GM18861 (cell line): ENCODE data around the gene ELFN2.
"Not testable (repeated sequence)": the region's sequence is repeated elsewhere in the genome, so short reads cannot be mapped to it uniquely, and the experiment has no call there.

ENCODE experiments used
- ATAC-seq: cut with Tn5 transposase; IDR thresholded peaks from one replicate; pipeline ENCODE4 v1.9.1; 2021; ENCODE audit not compliant: unreplicated experiment

ELFN2 gene

DNA sequence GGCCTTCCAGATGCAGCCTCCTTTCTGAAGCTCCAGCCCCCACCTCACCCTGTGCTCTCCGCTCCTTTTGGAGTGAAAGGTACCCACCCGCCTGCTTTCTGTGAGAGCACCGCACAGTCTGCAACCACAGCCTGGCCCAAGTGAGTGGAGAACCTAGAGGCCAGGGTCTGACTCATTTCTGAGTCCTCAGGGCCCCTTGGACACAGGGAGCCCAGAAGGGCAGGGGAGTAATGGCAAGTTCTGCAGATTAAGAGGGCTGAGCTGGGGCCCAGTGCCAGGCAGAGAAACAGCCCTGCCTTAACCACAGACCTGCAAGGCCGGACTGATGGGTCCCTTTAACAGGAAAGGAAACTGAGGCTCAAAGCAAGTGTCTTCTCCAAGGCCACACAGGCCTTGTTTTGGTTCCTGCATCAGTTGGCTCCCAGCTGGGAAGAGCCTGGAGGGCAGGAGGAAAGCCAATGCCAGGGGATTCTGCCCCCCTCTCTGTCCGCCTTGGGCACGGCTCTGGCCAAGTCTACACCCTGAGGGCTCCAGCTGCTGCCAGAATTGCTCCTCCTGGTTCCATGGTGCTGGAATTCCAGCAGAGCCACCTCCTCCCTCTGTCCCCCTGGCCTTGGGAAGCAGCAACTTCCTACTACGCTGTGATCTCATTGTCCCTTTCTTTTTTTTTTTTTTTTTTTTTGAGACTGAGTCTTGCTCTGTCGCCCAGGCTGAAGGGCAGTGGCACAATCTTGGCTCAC is 89.9 kb downstream of the ELFN2 start:
- no peak for ATAC-seq

DNA sequence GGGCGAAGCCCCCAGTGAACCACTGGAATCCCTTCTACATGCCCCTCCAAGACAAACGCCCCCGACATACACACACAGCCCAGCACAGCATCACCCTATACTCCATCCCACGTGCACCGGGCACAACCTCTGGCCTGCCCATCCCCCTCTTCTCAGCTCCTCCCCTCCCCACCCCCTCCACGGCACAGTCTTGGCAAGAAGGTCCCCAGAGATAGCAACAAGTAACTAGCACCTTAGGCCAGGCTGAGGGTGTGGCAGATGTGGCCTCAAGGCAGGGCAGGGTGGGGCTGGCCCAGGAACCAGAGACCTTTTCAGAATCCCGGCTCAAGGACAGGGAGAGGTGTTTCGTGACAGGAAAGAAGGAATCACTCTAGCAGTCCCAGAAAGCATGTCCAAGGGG is 90.7 kb downstream of the ELFN2 start:
- ATAC-seq, result no peak

DNA sequence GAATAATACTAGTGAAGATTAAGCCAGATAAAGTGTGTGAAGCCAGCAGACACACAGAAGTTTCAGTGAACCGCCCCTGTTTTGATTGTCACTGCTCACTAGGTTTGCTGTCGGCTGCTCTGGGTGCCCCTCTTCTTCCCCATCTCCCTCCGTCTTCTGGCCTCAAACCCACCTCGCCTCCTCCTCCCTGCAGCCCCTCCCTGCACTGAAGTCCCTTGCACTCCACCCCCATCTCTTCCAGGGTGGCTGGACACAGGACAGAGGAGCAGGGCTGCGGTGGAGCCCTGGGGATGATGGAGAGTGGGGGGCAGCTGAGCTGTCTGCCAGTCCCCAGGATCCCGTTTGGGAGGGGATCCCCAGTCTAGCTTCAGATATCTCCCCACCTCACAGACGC is 91.5 kb downstream of the ELFN2 start:
- no peak for ATAC-seq

DNA sequence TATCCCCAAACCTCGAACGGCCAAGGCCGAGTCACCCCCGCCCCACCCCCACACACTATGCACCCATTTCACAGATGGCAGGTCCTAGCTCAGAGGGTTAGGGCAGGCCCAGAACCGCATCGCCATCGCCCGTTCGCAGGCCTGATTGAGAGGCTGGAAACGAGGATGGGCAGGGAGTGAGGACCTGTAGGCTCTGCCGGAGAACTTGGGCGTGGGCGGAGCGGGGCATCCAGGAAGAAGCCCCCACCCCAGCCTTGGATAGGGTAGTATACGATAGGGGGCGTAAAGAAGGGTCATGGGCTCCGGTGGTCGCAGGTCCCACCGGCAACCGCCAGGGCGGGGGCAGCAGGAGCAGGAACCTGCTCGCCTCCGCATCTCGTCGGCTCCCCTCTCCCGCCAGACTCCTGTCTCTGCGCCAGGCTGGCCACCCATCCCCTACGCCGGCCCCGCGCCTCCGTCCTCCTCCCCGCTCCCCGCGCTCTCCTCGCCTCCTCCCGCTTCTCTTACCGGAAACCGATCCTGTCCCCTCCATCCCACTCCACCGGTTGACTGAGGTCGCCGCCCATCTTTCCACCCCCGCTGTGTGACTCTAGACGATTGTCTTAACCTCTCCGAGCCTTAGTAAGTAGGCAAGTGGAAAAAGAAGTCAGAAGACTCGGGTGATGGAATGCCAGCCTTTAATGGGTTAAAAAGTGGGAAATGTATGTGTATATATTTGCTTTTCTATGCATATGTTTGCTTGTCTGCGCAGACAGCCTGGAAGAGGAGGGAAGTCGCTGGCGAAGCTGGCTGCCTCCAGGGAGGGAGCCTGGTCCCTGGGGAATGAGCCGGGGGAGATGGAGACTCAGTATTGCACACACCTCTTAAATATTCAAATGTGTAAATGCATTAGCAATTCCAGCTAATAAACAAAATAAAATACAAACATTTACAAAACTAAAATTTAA is 92.1 kb downstream of the ELFN2 start:
- no peak for ATAC-seq

DNA sequence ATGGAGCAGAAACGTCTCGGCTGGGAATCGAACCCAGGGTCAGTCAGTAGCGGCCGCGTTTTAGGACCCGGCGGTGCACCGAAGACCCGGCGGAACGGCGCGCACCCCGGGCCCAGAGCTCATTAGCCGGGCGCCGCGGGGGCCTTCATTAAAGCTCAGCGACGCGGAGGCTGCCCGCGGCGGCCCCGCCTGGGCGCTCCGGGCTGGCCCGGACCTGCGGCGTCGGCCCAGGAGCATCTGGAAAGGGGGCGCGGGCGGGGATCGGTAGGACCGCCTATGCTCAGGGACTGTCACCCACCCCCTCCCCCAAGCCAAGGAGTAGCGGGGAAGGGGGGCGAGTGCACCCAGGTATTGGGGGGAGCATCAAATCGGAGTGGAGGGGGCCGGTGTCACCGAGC is 92.8 kb downstream of the ELFN2 start:
- no peak for ATAC-seq

DNA sequence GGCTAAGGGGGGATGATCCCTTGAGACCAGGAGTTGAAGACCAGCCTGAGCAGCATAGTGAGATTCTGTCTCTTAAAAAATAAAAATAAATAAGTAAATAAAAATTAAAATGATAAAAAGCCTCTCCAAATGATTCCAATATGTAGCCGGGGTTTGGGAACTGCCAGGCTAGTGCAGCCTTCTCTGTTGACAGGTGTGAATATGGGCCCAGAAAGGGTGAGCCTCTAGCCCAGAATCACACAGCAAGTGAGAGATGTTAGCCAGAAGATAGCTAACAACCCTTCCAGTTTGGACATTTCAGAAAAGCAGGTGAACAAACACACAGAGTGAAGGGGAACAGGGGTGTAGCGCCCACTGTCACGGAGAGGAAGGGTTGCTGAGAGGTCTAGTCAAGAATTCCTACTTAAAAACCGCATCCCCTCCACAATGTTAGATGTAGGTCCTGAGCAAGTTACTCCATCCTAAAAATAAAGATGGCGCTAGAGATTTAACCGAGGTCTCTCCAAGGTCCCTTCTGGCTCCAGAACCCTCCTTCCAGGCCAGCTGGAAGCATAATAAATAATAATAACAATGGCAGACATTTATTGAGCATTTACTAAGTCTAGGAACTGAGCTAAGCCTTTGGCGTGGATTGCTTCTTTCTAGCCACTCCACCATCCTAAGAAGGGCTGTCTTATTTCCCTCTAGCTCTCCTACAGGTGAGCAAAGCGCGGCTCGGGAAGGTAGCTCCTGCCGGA is 93.4 kb downstream of the ELFN2 start:
- no peak for ATAC-seq

DNA sequence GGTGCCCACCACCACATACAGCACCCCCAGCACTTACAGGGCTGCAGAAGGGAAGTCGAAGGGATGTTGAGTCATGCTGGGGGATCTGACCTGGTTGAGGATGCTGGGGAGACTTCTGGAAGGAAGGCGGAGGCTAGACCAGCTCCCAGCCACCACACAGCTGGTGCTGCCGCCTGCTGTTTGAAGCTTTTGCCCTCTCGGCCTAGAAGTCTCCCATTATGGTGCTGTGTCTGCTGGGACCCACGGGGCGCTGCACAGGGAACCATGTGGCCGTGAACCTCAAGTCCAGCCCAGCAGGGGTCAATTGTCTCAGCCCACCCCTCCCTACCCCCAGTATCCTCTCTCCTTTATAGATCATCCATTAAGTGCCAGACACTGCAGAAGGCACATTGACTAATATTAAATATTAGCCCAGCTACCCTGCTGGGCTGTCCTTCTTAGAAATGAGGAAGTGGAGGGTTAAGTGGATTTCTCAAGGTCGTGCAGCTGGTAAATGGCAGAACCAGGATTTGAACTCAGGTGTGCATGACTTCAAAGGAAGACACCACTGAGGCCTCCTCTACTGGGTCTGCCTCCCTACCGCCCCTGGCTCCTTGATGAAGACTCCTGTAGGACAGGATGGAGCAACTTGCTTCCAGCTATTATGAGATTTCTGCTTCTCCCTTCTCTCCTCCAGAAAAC is 95.3 kb downstream of the ELFN2 start:
- ATAC-seq, result no peak

DNA sequence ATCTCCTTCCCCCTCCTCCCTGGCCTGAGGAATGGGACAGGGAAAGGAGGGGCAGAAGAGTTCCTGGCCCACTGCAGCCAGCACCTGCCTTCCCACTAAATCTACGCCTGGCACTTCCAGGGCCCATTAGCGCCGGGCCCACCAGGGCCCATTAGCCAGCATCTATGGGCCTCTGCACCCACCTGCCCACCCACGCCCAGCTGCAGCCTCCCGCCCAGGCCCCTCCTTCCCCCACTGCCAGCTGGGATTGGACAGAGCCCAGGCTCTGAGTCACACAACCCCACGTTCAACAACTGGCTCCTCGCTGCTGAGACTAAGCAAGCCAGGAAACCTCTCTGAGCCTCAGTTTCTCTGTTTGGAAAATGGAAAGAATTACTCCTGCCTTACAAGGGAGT is 96.2 kb downstream of the ELFN2 start:
- no peak for ATAC-seq

DNA sequence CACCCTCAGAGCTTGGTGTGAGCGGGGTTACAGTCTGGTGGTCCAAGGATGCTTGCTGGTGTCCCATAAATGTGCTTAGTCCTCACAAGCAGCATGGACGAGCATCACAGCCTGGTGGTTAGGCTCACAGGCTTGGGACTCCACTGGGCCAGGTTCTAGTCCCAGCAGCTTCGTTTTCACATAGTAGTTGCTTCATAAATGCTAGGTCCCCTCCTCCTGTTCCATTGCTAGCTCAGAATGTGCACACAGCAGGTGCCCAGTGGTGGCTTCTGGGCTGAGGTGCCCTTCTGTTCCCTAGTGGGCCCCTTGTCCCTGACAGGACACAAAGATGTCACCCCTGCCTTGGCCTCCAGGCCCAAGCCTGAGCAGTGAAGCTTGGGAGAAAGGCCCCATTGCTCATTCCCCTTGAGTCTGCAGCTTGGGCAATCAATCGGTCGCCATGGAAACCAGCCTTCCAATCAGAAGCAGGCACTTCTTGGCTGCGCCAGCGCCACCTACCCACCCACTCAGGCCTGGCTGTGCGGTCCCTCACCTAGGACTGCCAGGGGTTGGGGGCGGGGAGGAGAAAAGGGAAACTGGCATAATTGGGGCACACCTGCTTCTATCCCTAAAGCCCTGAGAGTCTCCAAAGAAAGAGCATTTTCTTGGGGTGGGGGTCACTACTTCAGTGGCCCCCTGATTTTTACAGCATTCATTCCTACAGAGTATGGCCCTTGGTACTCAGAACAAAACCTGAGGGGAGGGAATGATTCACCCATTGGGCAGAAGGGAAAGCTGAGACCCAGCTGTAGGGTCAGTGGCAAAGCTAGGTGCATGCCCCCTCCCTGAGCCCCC is 96.9 kb downstream of the ELFN2 start:
- ATAC-seq, result no peak

DNA sequence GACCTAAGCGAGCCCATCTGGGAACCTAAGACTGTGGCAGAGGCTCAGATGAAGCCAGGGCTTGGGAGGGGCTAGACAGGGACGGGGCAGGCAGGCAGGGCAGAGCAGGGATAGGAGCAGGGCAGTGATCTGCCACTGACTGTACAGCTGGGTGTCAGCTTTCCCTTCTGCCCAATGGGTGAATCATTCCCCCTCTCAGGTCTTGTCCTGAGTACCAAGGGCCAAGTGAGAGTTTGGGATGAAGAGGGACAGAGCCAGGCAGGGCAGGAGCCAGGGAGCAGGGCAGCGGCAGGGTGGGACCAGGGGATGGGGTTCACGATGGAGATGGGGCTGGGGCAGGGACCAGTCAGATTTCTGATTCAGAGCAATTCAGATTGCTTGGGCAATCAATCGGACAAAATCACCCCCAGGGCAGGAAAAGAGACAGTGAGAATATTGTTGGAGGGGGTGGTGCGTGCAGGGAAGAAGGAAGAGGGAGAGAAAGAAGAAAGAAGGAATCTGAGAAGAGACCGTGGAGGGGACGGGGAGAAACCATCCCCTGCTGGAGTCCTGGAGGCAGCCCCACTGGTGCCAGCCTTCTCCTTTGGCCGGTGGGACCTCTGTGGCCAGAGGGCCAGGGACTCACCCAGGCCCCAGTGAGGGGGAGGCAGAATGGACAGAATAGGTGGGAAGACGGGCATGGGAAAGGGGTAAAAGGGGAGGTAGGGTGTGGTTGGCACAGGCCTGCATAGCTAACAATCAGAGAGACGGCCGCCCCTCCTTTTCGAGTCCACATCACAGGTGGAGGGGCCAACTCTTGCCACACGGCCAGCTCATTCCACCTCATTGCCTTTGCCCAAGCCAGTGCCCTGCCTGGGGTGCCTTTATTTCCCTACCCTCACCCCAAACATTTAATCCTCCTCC is 97.8 kb downstream of the ELFN2 start:
- ATAC-seq, result no peak

DNA sequence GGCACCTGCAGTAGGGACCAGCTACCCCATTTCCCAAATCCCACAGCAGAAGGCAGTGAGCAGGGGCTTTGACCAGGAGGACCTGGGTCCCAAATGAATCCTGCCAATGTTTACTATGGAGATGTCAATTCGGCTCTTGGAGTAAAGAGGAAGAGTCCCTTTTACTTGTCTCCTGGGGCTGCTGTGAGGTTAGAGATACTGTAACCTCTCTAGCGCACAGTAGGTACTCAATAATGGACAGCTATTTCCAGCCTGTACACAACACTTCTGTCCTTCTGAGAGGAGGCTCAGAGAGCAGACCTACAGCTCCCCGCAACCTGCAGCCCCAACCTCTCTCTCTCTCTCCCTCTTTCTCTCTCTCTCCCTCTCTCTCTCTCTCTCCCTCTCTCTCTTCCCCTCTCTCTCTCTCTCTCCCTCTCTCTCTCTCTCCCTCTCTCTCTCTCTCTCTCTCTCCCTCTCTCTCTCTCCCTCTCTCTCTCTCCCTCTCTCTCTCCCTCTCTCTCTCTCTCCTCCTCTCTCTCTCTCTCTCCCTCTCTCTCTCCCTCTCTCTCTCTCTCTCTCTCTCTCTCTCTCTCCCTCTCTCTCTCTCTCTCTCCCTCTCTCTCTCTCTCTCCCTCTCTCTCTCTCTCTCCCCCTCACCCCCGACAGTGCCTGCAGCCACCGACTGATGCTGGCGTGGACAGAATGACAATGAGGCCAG is 98.6 kb downstream of the ELFN2 start:
- ATAC-seq, result not testable (repeated sequence)

DNA sequence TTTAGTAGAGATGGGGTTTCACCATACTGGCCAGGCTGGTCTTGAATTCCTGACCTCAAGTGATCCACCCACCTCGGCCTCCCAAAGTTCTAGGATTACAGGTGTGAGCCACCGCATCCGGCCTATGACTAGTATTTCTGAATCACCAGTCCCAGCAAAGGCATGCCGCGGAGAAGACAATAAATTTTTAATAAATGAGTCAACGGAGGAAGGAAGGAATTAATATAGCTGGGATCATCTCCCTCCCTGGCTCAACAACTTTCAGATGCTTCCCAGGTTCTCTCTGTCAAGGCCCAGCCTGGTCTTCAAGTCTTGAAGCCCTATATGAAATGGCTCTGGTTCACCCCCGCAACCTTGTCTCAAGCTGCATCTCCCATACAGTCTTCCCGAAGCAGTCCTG is 99.3 kb downstream of the ELFN2 start:
- no peak for ATAC-seq

DNA sequence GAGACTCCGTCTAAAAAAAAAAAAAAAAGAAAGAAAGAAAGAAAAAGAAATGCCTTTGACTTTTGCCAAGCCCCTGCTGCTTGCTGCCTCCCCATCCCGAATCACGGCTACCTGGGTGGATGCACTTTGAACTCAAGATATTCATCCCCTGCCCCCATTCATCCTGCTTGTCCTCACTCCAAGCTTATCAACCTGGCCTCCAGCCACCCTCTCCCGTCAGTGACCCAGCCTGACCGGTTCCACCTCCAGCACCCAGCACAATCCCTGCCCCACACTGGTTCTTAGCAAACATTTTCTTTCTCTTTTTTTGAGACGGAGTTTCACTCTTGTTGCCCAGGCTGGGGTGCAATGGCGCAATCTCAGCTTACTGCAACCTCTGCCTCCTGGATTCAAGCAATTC is 100.6 kb downstream of the ELFN2 start:
- ATAC-seq, result no peak

DNA sequence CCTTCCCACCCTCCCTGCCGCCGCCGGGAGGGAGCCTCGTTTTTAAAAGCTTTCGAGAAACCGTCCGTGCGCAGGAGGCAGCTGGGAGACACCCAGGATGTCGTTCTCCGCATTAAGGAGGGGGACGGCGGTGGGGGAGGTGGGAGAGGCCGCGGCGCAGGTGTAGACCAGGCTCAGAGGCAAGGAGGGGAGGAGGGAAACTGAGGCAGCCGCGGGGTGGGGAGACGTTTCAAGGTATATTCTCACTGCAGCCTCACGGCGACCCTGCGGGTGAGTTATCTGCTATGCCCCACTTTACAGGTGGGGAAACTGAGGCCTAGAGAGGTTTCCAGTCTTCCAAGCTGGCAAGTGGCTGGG is 102.3 kb downstream of the ELFN2 start:
- ATAC-seq, result no peak

DNA sequence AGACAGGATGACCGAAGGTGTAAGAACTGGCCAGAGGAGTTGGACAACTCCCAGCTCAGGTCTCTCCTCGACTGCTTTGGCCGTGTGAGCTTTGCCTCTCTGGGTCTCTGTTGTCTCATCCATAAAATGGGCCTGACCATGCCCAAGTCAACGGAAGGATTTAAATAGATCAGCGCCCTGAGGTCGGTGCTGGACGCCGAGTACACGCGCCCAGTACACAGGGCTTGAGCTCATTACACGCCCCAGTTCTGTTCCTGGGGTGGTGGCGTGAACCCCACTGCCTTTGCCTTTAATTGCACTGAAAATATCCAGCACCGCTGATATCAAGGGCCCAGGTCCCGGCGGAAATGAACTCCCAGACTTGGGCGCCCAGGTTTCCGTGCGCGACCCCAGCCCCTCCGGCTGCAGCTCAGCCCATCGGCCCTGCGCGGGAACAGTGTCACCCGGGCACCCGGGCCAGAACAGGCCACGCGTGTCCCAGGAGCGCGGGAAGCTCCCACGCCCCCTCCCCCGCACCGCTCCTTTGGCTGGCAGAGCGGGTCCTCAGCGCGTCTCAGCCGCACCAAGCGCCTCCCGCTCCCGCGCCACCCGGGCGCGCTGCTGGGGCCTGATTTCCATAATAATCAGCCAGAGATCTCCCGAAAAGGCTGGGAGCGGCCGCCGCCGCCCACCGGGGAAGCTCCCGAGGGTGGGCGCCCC is 102.8 kb downstream of the ELFN2 start:
- ATAC-seq, result no peak

DNA sequence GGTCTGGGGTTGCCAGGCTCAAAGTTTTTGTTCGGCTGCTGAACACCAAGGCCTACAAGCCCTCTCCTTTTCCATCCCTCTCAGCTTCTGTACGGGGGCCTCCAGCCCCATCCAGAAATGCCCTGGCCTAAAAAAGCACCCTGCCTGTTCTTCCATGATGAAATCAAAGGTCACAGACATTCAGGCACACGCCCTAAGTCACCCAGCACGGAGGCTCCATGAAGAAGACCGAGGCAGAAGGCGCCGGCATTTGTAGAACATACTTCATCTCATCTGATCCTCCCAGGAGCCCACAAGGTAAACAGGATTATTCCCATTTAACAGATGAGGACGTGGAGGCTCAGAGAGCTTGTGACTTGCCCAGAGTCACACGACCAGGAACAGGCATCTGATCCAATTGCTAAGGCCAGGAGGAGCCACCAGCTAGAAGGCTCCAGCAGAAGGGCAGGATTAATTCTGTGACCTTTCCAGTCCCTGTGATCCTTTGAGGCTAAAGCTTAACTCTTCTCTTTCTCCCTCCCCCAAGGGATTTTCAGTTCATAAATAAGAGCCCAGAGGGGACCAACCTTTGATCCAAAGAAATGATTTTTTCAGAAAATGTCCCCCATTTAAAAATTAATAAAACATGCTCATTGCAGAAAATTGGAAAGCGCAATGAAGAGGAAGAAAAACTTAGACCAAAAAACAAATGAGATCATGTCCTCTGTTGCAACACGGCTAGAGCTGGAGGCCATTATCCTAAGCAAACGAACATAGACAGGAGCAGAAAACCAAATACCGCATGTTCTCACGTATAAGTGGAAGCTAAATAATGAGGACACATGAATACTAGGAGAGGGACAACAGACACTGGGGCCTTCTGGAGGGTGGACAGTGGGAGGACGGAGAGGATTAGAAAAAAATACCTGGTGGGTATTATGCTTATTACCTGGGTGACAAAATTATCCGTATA is 106.3 kb downstream of the ELFN2 start:
- ATAC-seq, result no peak

DNA sequence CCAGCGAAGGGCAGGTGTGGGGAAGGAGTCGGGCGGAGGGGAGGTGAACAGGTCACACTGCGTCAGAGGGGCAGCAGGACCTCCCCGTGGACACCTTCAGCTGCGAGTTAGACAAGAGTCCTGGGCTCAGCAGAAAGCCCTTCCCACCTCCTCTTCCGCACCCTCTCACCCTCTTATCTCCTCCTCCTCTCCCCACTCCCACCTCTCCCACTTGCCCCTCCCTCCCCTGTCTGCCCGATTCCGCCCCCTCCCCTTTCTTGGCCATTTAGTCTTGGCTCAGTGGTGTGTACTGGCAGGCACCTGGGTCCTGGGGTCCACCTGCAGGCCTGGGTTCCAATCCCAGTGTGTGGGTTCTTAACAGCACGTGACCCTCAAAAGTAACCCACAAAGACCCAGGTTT is 107.8 kb downstream of the ELFN2 start:
- ATAC-seq, result no peak
